Aorta (tissue), 5 donors: Measurements from ENCODE around the gene GZMA. TPM values are rescaled to one million over a fixed set of nuclear protein-coding genes. Genes with fewer than 3 reads are reported as not detected.
"Not testable (repeated sequence)": the region's sequence is repeated elsewhere in the genome, so short reads cannot be mapped to it uniquely, and the experiment has no call there.

Experiments
- ATAC-seq: fragments of 200-7000 bp; cut with Tn5 transposase; one replicate; pipeline ENCODE4 v1.9.1; 2022; ENCODE audit warnings: moderate library complexity; ENCODE audit not compliant: low FRiP score
- DNase-seq, 2 donors: peaks; one replicate each; pipeline ENCODE4 v3.0.0-alpha.2; 2020
- H3K27ac ChIP-seq, 2 donors: one replicate each; pipeline ENCODE4 v1.5.1; 2013; ENCODE audit warnings: low read length in 2 of 2, mild to moderate bottlenecking in 2 of 2, moderate library complexity in 2 of 2, control low read depth in 1 of 2, inconsistent platforms in 1 of 2, low read depth in 1 of 2
- H3K27me3 ChIP-seq, 2 donors: one replicate each; pipeline ENCODE4 v1.6.1; 2013; ENCODE audit warnings: control low read depth in 1 of 2, low read length in 1 of 2, mild to moderate bottlenecking in 1 of 2, moderate library complexity in 1 of 2; ENCODE audit not compliant: insufficient read depth in 2 of 2, control insufficient read depth in 1 of 2
- H3K36me3 ChIP-seq, 2 donors: one replicate each; pipeline ENCODE4 v1.6.1; 2013; ENCODE audit warnings: control low read depth in 1 of 2, low read length in 1 of 2, mild to moderate bottlenecking in 1 of 2; ENCODE audit not compliant: insufficient read depth in 2 of 2, control insufficient read depth in 1 of 2
- H3K4me1 ChIP-seq, 2 donors: one replicate each; pipeline ENCODE4 v1.6.1; 2013; ENCODE audit warnings: low read length in 2 of 2, control low read depth in 1 of 2, mild to moderate bottlenecking in 1 of 2, moderate library complexity in 1 of 2; ENCODE audit not compliant: insufficient read depth in 2 of 2, control insufficient read depth in 1 of 2
- H3K4me3 ChIP-seq, 2 donors: one replicate each; pipeline ENCODE4 v1.5.1; 2013; ENCODE audit warnings: low read length in 2 of 2, control low read depth in 1 of 2, mild to moderate bottlenecking in 1 of 2
- H3K9me3 ChIP-seq: one replicate; pipeline ENCODE4 v1.6.1; 2013; ENCODE audit warnings: mild to moderate bottlenecking, low read length; ENCODE audit not compliant: control insufficient read depth
- WGBS, 2 donors: extraction: QIAGEN DNeasy Blood & Tissue Kit; methylation state at CpG; one replicate each; pipeline ENCODE4 v1.1.7; 2013; 5-methylcytosine and 5-hydroxymethylcytosine counted together
- intact Hi-C, 2 donors: fragments of 100-400 bp; cut with DNase I; formaldehyde crosslinking; loops; one replicate each; pipeline versions ENCODE4 v1.14.2 to v1.15.0; 2022
- polyA plus RNA-seq, 2 donors: library from polyadenylated mRNA; stranded (reverse); fragments of 200-250 nt; gene quantifications; one replicate each; pipeline ENCODE4 v1.2.3, GENCODE V29; 2013
- total RNA-seq, 2 donors: library from RNA; stranded (reverse); fragmentation: NEBNext Ultra II Directional; extraction: Animal tissue kit (Norgen Biotek cat#: 25700); gene quantifications; one replicate each; pipeline ENCODE4 v1.2.1, GENCODE V29; 2021
- donor health status: healthy with polysubstance abuse.
- donor health status: Bipolar disorder and iron deficiency.
- donor health status: DM: no; HTN: no; CAD: no.
- donor health status: DM: no; HTN: no; CAD: no.
- donor health status: DM: yes; HTN: yes; CAD: no.

GZMA gene
- total and polyA plus RNA-seq, 4 donors = 0.59 to 13.4 (median 3.2) TPM

DNA sequence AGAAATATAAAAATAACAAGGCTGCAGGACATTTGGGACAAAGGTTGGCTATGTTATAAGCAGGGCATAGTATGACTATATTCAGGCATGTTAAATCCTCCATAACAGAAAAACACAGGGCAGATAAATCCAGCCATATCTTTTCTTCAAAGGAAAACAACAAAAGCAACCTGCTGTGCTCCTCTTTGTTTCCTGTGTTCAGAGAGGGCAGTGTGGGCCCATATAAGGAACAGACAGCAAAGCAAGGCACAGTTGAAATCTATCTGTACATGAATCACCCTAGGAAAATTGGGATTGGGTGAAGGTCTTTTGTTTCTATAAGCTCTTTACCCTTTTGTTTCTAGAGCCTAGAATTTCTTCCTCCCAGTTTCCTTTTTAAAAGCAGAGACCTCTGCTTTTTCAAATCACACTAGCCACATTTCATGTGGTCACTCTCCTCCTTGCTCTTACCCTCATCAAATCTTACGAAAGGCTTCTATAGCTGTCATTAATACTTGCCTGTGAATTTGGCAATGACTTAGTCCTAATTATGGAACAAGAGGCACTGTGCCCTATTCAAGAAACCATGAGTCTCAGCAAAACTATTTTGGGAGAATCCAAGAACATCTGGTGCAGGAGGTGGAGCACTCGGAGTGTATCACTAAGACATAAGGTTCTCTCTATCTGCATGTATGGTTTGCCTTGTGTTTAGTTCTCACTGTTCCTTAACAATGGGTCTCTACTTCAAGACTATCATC lies 1.8 kb downstream of the GZMA start:
- intact Hi-C loops = no loop called here
- Histone ChIP-seq H3K27me3 (no peaks in the 10 kb centered on the region), H3K4me3 (no peak overlapping the region), H3K36me3 (no peaks in the 10 kb centered on the region), H3K9me3 (no peaks in the 10 kb centered on the region), H3K27ac (no peak overlapping the region), H3K4me1 (no peaks in the 10 kb centered on the region)
- ATAC-seq = no peak
- DNase-seq = no peak
- WGBS, 2 donors = 56 to 59% methylated on average over 2 of the region's 2 CpGs

DNA sequence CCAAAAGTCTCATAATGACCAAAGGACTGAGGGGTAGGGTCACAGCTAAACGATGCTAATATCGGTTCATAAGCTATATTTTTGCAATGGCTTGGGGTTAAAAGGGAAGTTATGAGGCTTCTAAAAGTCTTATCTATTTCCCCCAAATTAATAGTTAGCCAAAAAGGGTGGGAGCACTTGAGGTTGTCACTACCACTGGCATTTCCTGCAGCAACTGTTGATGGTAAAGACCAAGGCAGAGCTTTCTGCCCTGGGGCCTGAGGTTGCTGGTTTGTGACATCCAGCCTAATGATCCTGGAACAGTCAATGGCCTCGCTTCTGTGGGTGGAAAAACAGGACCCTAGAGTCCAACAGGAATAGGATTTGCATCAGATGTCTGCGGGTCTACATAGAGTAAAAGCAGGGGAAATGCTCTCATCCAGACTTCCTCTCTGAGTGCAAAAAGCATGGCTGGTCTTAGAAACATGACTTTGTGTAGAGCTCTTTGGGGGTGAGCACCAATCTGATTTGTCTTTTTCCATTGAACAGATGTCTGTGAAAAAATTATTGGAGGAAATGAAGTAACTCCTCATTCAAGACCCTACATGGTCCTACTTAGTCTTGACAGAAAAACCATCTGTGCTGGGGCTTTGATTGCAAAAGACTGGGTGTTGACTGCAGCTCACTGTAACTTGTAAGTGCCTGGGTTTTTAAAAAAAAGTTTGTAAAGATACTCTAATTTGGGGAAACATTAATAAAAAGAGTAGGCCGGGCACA lies 2.7 kb downstream of the GZMA start:
- no peak overlapping the region for H3K4me3 ChIP-seq
- no peaks in the 10 kb centered on the region for H3K27me3 ChIP-seq
- intact Hi-C loops = no loop called here
- DNase-seq (no peak), ATAC-seq (no peak)
- 89% methylated on average over 5 of the region's 5 CpGs for WGBS, 2 donors
- H3K27ac ChIP-seq = no peak overlapping the region
- no peaks in the 10 kb centered on the region for H3K36me3 ChIP-seq
- no peaks in the 10 kb centered on the region for H3K4me1 ChIP-seq
- no peaks in the 10 kb centered on the region for H3K9me3 ChIP-seq

DNA sequence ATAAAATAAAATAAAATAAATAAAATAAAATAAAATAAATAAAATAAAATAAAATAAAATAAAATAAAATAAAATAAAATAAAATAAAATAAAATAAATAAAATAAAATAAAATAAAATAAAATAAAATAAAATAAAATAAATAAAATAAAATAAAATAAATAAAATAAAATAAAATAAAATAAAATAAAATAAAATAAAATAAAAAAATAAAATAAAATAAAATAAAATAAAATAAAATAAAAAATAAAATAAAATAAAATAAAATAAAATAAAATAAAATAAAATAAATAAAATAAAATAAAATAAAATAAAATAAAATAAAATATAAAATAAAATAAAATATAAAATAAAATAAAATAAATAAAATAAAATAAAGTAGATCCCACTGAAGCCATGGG lies 3.5 kb downstream of the GZMA start:
- H3K36me3 ChIP-seq, H3K4me3 ChIP-seq, ATAC-seq, intact Hi-C loops, H3K4me1 ChIP-seq, H3K27me3 ChIP-seq, DNase-seq, H3K27ac ChIP-seq, H3K9me3 ChIP-seq: not testable (repeated sequence)

DNA sequence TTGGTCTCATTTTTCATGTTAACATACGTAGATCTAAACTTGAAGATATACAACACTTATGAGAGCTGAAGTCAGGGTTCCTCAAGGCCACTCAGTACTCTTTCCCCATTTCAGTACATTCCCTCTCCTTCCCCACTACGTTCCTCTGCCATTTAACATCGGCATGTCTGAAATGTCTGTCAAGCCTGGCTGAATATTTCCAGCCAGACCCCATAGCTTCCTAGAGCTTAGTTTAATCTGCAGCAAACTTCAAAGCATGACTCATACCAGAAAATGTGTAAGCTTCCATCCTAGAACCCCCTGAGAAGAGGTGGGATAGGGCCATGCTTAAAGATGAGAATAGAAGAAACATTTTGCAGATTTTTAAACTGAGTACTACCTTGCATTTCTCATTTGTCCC lies 6.2 kb downstream of the GZMA start:
- H3K27ac ChIP-seq = no peak overlapping the region
- H3K36me3 ChIP-seq = no peaks in the 10 kb centered on the region
- no peak for DNase-seq
- no peak overlapping the region for H3K4me3 ChIP-seq
- H3K4me1 ChIP-seq = no peaks in the 10 kb centered on the region
- intact Hi-C loops = no loop called here
- no peaks in the 10 kb centered on the region for H3K27me3 ChIP-seq
- ATAC-seq = no peak
- 25 to 28% methylated on average over 3 of the region's 3 CpGs for WGBS, 2 donors
- no peaks in the 10 kb centered on the region for H3K9me3 ChIP-seq

DNA sequence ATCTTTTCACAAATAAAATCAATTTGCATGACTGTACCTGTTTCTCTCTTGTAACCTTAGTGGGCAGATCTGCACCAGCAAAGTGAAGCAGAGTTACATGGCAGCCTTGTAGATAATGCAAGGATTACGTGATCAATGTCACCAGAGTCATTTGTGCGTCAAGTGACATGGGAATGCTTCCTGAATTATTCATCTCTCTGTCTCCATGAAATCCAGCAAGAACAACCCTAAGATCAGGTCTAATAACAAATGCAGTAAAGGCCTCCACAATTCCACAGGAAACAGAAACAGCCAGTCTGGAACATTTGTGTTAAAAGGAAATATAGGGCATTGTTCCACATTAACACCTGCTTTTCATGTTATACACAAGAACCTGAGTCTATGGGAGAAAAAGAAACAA lies 7.8 kb downstream of the GZMA start:
- ATAC-seq (no peak), DNase-seq (no peak)
- Histone ChIP-seq H3K4me1 (no peaks in the 10 kb centered on the region), H3K27me3 (no peaks in the 10 kb centered on the region), H3K36me3 (no peaks in the 10 kb centered on the region), H3K27ac (no peak overlapping the region), H3K4me3 (no peak overlapping the region), H3K9me3 (no peaks in the 10 kb centered on the region)
- intact Hi-C loops = no loop called here
- 88 to 89% methylated on average over 2 of the region's 2 CpGs for WGBS, 2 donors

DNA sequence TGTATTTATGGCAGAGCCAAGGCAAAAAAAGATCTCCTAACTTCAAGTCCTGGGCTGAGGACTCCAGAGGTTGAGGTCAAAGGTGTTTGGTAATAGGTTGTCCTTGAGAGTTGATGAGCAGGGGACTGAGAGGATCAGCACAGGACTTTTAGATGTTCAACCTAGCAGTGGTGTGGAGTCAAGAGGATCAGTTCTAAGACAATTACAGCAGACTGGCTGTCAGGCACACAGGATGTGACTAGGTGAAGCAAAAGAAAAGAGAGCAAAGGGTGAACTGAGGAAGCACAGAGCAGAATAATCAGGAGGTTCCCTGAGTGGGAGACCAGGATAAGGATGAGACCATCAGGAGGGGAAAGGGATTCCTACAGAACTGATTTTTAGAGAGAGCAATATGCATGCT lies 10.9 kb downstream of the GZMA start:
- H3K9me3 ChIP-seq = no peaks in the 10 kb centered on the region
- intact Hi-C loops = no loop called here
- DNase-seq (no peak), ATAC-seq (no peak)
- no peak overlapping the region for H3K27ac ChIP-seq
- no peaks in the 10 kb centered on the region for H3K4me1 ChIP-seq
- H3K36me3 ChIP-seq = no peaks in the 10 kb centered on the region
- no peaks in the 10 kb centered on the region for H3K27me3 ChIP-seq
- no peak overlapping the region for H3K4me3 ChIP-seq

DNA sequence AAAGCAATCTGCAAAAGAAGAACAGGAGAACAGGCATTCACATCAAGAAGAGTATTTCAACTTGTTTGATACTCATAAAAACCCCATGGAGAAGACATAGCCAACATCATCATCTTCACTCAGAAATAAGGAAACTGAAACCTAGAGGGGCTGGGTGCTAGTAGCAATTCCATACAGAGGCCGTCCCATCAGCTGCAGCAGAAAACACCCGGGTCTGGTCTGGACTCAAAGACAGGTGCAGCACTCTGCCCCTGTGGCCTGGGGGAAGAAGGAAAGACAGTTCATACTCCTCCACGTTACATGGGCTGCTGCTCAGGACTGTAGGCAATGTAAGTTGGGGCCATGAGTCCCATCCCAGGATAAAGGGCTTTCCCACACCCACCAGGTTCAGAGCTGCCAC lies 11.6 kb downstream of the GZMA start:
- no peak overlapping the region for H3K27ac ChIP-seq

DNA sequence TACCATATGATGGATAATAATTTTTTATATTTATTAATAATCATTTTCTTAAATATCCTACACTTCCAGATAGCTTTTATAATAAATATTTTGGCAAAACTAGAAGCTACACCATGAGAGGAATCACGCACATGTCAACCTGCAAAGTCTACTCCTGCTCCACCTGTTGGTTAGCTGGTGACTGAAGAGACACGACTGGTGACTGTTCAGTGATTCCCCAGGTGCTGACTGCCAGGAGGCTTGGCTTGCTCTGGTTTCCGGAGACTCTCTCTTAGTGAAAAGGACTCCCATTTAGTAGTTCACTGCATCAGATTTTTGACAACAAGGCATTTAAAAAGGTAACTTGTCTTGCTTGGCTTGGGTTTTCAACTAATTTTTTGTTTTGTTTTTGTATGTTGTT lies 20.9 kb downstream of the GZMA start:
- Histone ChIP-seq H3K27me3 (peaks cover 0 to 2% of the 10 kb centered on the region in 2 donors), H3K27ac (no peak overlapping the region), H3K4me3 (no peak overlapping the region), H3K36me3 (no peaks in the 10 kb centered on the region), H3K4me1 (no peaks in the 10 kb centered on the region), H3K9me3 (peaks cover 8% of the 10 kb centered on the region)
- no peak for DNase-seq
- intact Hi-C loops = no loop called here
- 73 to 77% methylated on average over 3 of the region's 3 CpGs for WGBS, 2 donors
- no peak for ATAC-seq

More for the DNA sequence above, 11.6 kb downstream of the GZMA start:
- Histone ChIP-seq H3K4me3 (no peak overlapping the region), H3K27me3 (no peaks in the 10 kb centered on the region), H3K36me3 (no peaks in the 10 kb centered on the region), H3K4me1 (no peaks in the 10 kb centered on the region), H3K9me3 (peaks cover 2% of the 10 kb centered on the region)
- DNase-seq (no peak), ATAC-seq (no peak)
- intact Hi-C loops = no loop called here
- WGBS, 2 donors = 79 to 86% methylated on average over 3 of the region's 3 CpGs
